H9 (cell line): ENCODE results near the gene VCAN. TPM values are rescaled to one million over a fixed set of nuclear protein-coding genes. Genes with fewer than 3 reads are reported as not detected.

Experiments
- DNase-seq: peaks from one replicate; pipeline ENCODE4 v3.0.0-alpha.2; 2017
- H2AFZ ChIP-seq: one replicate; pipeline ENCODE4 v1.6.1; 2013; ENCODE audit warnings: mild to moderate bottlenecking, low read length, control low read depth, moderate library complexity
- H2AK5ac ChIP-seq: 2 replicates; pipeline ENCODE4 v1.6.1; 2013; ENCODE audit warnings: low read length, control low read depth, mixed read lengths; ENCODE audit not compliant: insufficient read length
- H2BK120ac ChIP-seq: one replicate; pipeline ENCODE4 v1.6.1; 2013; ENCODE audit warnings: low read depth, mild to moderate bottlenecking, low read length, control low read depth, inconsistent platforms; ENCODE audit not compliant: poor library complexity, severe bottlenecking
- H2BK12ac ChIP-seq: 2 replicates; pipeline ENCODE4 v1.6.1; 2013; ENCODE audit warnings: low read length, control low read depth, mixed read lengths, low read depth; ENCODE audit not compliant: insufficient read length
- H2BK15ac ChIP-seq: 2 replicates; pipeline ENCODE4 v1.6.1; 2013; ENCODE audit warnings: low read depth, low read length, control low read depth
- H2BK20ac ChIP-seq: one replicate; pipeline ENCODE4 v1.6.1; 2013; ENCODE audit warnings: low read depth, mild to moderate bottlenecking, low read length, control low read depth, inconsistent platforms; ENCODE audit not compliant: poor library complexity, severe bottlenecking
- H2BK5ac ChIP-seq: 2 replicates; pipeline ENCODE4 v1.6.1; 2013; ENCODE audit warnings: low read length, control low read depth, mixed read lengths; ENCODE audit not compliant: insufficient read length
- H3K14ac ChIP-seq: 2 replicates; pipeline ENCODE4 v1.6.1; 2013; ENCODE audit warnings: low read length, control low read depth; ENCODE audit not compliant: insufficient read depth
- H3K18ac ChIP-seq: 2 replicates; pipeline ENCODE4 v1.6.1; 2013; ENCODE audit warnings: low read depth, mild to moderate bottlenecking, mixed read lengths, low read length, control low read depth; ENCODE audit not compliant: insufficient read length
- H3K23ac ChIP-seq: 2 replicates; pipeline ENCODE4 v1.6.1; 2013; ENCODE audit warnings: low read length, control low read depth, mixed read lengths, low read depth; ENCODE audit not compliant: insufficient read length
- H3K23me2 ChIP-seq: 2 replicates; pipeline ENCODE4 v1.6.1; 2013; ENCODE audit warnings: low read depth, mild to moderate bottlenecking, mixed read lengths, low read length, control low read depth; ENCODE audit not compliant: insufficient read length, poor library complexity, severe bottlenecking
- H3K27ac ChIP-seq: 2 replicates; pipeline ENCODE4 v1.5.1; 2013; ENCODE audit warnings: low read length, control low read depth, mixed read lengths, low read depth; ENCODE audit not compliant: insufficient read length
- H3K27me3 ChIP-seq: 2 replicates; pipeline ENCODE4 v1.6.1; 2013; ENCODE audit warnings: low read length, control low read depth, inconsistent platforms; ENCODE audit not compliant: insufficient read depth
- H3K4ac ChIP-seq: 2 replicates; pipeline ENCODE4 v1.6.1; 2013; ENCODE audit warnings: low read depth, mild to moderate bottlenecking, control low read depth, inconsistent platforms, low read length, moderate library complexity
- H3K4me1 ChIP-seq: 2 replicates; pipeline ENCODE4 v1.6.1; 2013; ENCODE audit warnings: low read length, control low read depth, inconsistent platforms; ENCODE audit not compliant: insufficient read depth
- H3K4me2 ChIP-seq: 2 replicates; pipeline ENCODE4 v1.6.1; 2013; ENCODE audit warnings: low read length, control low read depth, mixed read lengths; ENCODE audit not compliant: insufficient read length, insufficient read depth
- H3K56ac ChIP-seq: 2 replicates; pipeline ENCODE4 v1.6.1; 2013; ENCODE audit warnings: low read depth, mild to moderate bottlenecking, mixed read lengths, low read length, control low read depth; ENCODE audit not compliant: insufficient read length
- H3K79me1 ChIP-seq: 2 replicates; pipeline ENCODE4 v1.6.1; 2013; ENCODE audit warnings: low read depth, mild to moderate bottlenecking, moderate library complexity, low read length, control low read depth, inconsistent platforms; ENCODE audit not compliant: insufficient read depth, poor library complexity, severe bottlenecking
- H3K79me2 ChIP-seq: 2 replicates; pipeline ENCODE4 v1.6.1; 2013; ENCODE audit warnings: low read length, control low read depth, inconsistent platforms; ENCODE audit not compliant: insufficient read depth
- H3K9ac ChIP-seq: 2 replicates; pipeline ENCODE4 v1.6.1; 2013; ENCODE audit warnings: low read length, control low read depth, mixed read lengths; ENCODE audit not compliant: insufficient read length; ENCODE audit errors: extremely low read depth
- H3K9me3 ChIP-seq: one replicate; pipeline ENCODE4 v1.6.1; 2013; ENCODE audit warnings: low read depth, low read length, inconsistent platforms; ENCODE audit not compliant: control insufficient read depth
- H3T11ph ChIP-seq: one replicate; pipeline ENCODE4 v1.6.1; 2013; ENCODE audit warnings: mild to moderate bottlenecking, low read length, control low read depth, inconsistent platforms
- H4K20me1 ChIP-seq: one replicate; pipeline ENCODE4 v1.6.1; 2013; ENCODE audit not compliant: control insufficient read depth, insufficient read length, insufficient read depth
- H4K5ac ChIP-seq: 2 replicates; pipeline ENCODE4 v1.6.1; 2013; ENCODE audit warnings: low read depth, mild to moderate bottlenecking, mixed read lengths, low read length, control low read depth; ENCODE audit not compliant: insufficient read length
- H4K8ac ChIP-seq: replicated peaks from 2 replicates; pipeline ENCODE4 v1.6.1; 2013; ENCODE audit warnings: low read length, control low read depth, mixed read lengths, low read depth; ENCODE audit not compliant: insufficient read length
- H4K91ac ChIP-seq: 2 replicates; pipeline ENCODE4 v1.6.1; 2013; ENCODE audit warnings: low read depth, mild to moderate bottlenecking, moderate library complexity, mixed read lengths, low read length, control low read depth; ENCODE audit not compliant: insufficient read length
- H3K27ac Mint-ChIP-seq, 3 experiments: 2 replicates in 2 of 3; 3 replicates in 1 of 3; pipeline ENCODE4 v1.8.0; 2020 to 2021; ENCODE audit warnings: mixed read lengths in 3 of 3, mild to moderate bottlenecking in 1 of 3, moderate library complexity in 1 of 3
- H3K27me3 Mint-ChIP-seq: 2 replicates; pipeline ENCODE4 v1.8.0; 2021; ENCODE audit warnings: low read depth, mild to moderate bottlenecking, moderate library complexity, mixed read lengths
- H3K36me3 Mint-ChIP-seq, 3 experiments: 2 replicates in 2 of 3; 3 replicates in 1 of 3; pipeline ENCODE4 v1.8.0; 2020 to 2021; ENCODE audit warnings: low read depth in 3 of 3, mixed read lengths in 3 of 3; ENCODE audit not compliant: insufficient read depth in 1 of 3
- H3K4me1 Mint-ChIP-seq, 2 experiments: 2 replicates each; pipeline ENCODE4 v1.8.0; 2020; ENCODE audit warnings: mixed read lengths in 2 of 2
- H3K4me3 Mint-ChIP-seq, 2 experiments: 2 replicates in 1 of 2; 3 replicates in 1 of 2; pipeline ENCODE4 v1.8.0; 2020 to 2021; ENCODE audit warnings: mild to moderate bottlenecking in 2 of 2, mixed read lengths in 2 of 2, moderate library complexity in 1 of 2
- H3K9me3 Mint-ChIP-seq, 2 experiments: 2 replicates in 1 of 2; 3 replicates in 1 of 2; pipeline ENCODE4 v1.8.0; 2020; ENCODE audit warnings: mild to moderate bottlenecking in 2 of 2, mixed read lengths in 2 of 2, moderate library complexity in 1 of 2
- CTCF ChIP-seq: fragments of 200-600 bp; sonication (generic); conservative IDR thresholded peaks from 3 replicates; pipeline ENCODE4 v1.8.0; 2021; ENCODE audit warnings: antibody characterized with exemption, mild to moderate bottlenecking
- WGBS: extraction: QIAGEN DNeasy Blood & Tissue Kit; methylation state at CpG from one replicate; pipeline ENCODE4 v1.1.7; 2013; ENCODE audit warnings: missing lambda C conversion rate, low lambda C conversion rate, mixed read lengths; ENCODE audit not compliant: insufficient read length; ENCODE audit errors: extremely low coverage; 5-methylcytosine and 5-hydroxymethylcytosine counted together
- total RNA-seq: library from RNA; stranded (reverse); gene quantifications from 2 replicates; pipeline ENCODE4 v1.2.1, GENCODE V29; 2021

The VCAN gene
- total RNA-seq, 1 experiment from 2014 or later: 278 TPM

DNA sequence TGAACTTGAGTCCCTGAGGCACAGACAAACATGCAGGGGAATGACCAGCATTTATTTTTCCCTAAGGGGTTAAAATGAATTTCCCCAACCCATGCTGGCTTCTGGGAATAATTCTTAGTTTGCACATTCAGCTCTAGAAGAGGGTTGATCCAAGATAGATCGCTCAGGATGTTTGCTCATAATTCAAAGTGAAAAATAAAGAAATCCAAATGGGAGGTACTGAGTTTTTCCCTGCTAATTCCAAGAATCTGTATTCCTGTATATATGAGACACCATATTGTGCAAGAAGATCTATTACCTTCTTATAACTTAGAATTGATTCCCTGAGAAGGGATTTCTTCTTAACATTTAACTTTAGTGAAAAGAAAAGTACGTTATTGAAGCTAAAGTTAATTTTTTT lies 96.2 kb downstream of the VCAN start:
- no peaks in the 10 kb centered on the region for H3K23me2 ChIP-seq
- H3K27me3 ChIP-seq: no peaks in the 10 kb centered on the region
- no peaks in the 10 kb centered on the region for H3K4me1 ChIP-seq
- H3K4ac ChIP-seq: no peak overlapping the region
- H4K8ac ChIP-seq: no peak overlapping the region
- H2BK5ac ChIP-seq: no peak overlapping the region
- H3K4me2 ChIP-seq: no peak overlapping the region
- H3K18ac ChIP-seq: no peak overlapping the region
- no peaks in the 10 kb centered on the region for H3K79me1 ChIP-seq
- H3K9ac ChIP-seq: no peak overlapping the region
- no peak overlapping the region for H4K5ac ChIP-seq
- no peak overlapping the region for H2BK20ac ChIP-seq
- no peak overlapping the region for H3K56ac ChIP-seq
- H3K27ac ChIP-seq: no peak overlapping the region
- H2AFZ ChIP-seq: no peak overlapping the region
- H2BK12ac ChIP-seq: no peak overlapping the region
- no peak overlapping the region for H3T11ph ChIP-seq
- Mint-ChIP-seq H3K36me3 (peaks cover 17 to 65% (median 27%) of the 10 kb centered on the region in 3 experiments), H3K4me1 (peaks cover 0 to 4% of the 10 kb centered on the region in 2 experiments; a peak in 2 of 4 replicates), H3K27ac (no peak overlapping the region), H3K27me3 (no peaks in the 10 kb centered on the region), H3K4me3 (no peak overlapping the region), H3K9me3 (no peaks in the 10 kb centered on the region)
- WGBS: no CpG with 5 or more reads among the region's 2 CpGs
- TF ChIP-seq CTCF: no peak
- H4K91ac ChIP-seq: no peak overlapping the region
- no peaks in the 10 kb centered on the region for H3K9me3 ChIP-seq
- no peak overlapping the region for H2BK15ac ChIP-seq
- no peak for DNase-seq
- H3K14ac ChIP-seq: no peak overlapping the region
- no peak overlapping the region for H2BK120ac ChIP-seq
- no peaks in the 10 kb centered on the region for H3K79me2 ChIP-seq
- no peak overlapping the region for H2AK5ac ChIP-seq
- H4K20me1 ChIP-seq: no peaks in the 10 kb centered on the region
- no peak overlapping the region for H3K23ac ChIP-seq
